ENCODE measurements around the gene PHETA1. TPM values are rescaled to one million over a fixed set of nuclear protein-coding genes. Genes with fewer than 3 reads are reported as not detected.

Gene PHETA1
- total RNA-seq, 1 experiment from 2014 or later = 12.4 TPM

GRCh38 chr12:111319600-111320257 lies 49.2 kb downstream of the PHETA1 start:
- no peak overlapping the region for H3K4me3 Mint-ChIP-seq
- H3K4me1 Mint-ChIP-seq = no peaks in the 10 kb centered on the region
- no peaks in the 10 kb centered on the region for H3K9me3 Mint-ChIP-seq
- ChIA-PET CTCF (no interaction called here), POLR2A (no interaction called here)
- no peaks in the 10 kb centered on the region; the same call in 1 of the 2 replicates for H3K36me3 Mint-ChIP-seq
- no peak overlapping the region for H3K27ac Mint-ChIP-seq
- no peak for DNase-seq (ENCODE audit: low spot score)
- H3K27me3 Mint-ChIP-seq (ENCODE audit: low read depth) = no peaks in the 10 kb centered on the region
- ATAC-seq = no peak
- TF ChIP-seq SP1 (CRISPR knock-in tag; conservative IDR thresholded peaks at IDR 0.05) (no peak), MXD4 (CRISPR knock-in tag; IDR thresholded peaks at IDR 0.05; ENCODE audit: borderline replicate concordance) (no peak), CREB1 (CRISPR knock-in tag; IDR thresholded peaks at IDR 0.05) (no peak), MLX (CRISPR knock-in tag; IDR thresholded peaks at IDR 0.05) (no peak)

DNA sequence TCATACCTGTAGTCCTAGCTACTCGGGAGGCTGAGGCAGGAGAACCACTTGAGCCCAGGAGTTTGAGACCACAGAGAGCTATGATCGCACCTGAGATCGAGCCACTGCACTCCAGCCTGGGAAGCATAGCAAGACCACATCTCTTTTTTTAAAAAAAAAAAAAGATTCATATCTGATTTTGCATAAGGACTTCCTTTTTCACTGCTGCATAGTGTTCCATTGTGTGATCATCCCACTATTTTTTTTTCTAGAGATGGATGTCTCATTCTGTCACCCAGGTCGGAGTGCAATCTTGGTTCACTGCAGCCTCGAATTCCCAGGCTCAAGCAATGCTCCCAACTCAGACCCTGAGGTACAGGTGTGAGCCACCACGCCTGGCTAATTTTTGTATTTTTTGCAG lies 50.4 kb downstream of the PHETA1 start:
- Mint-ChIP-seq H3K4me3 (no peak overlapping the region), H3K27ac (no peak overlapping the region), H3K36me3 (no peaks in the 10 kb centered on the region; the same call in 1 of the 2 replicates), H3K4me1 (no peaks in the 10 kb centered on the region), H3K27me3 (ENCODE audit: low read depth) (no peaks in the 10 kb centered on the region), H3K9me3 (no peaks in the 10 kb centered on the region)
- ChIA-PET CTCF (interaction anchor here (0.8 to 1.6 kb wide), 2 partner anchors 9 to 20 kb away, joined by 3 to 16 read pairs; no protein-coding TSS in a partner anchor), POLR2A (no interaction called here)
- DNase-seq (ENCODE audit: low spot score) = no peak
- ATAC-seq = no peak
- TF ChIP-seq FOXP1 (CRISPR knock-in tag; IDR thresholded peaks at IDR 0.05; ENCODE audit: borderline replicate concordance) (no peak), SMAD4 (CRISPR knock-in tag; IDR thresholded peaks at IDR 0.05) (no peak)

- ATAC-seq (no peak), DNase-seq (ENCODE audit: low spot score) (no peak)
- no peaks in the 10 kb centered on the region for H3K27me3 Mint-ChIP-seq (ENCODE audit: low read depth)
- TF ChIP-seq IRF2 (CRISPR knock-in tag; IDR thresholded peaks at IDR 0.05; ENCODE audit: borderline replicate concordance, low read depth) (no peak), HMGA2 (CRISPR knock-in tag; IDR thresholded peaks at IDR 0.05) (no peak), ZNF671 (CRISPR knock-in tag; IDR thresholded peaks at IDR 0.05) (no peak), ZNF232 (CRISPR knock-in tag; IDR thresholded peaks at IDR 0.05) (no peak), USF2 (CRISPR knock-in tag; IDR thresholded peaks at IDR 0.05) (no peak), E2F5 (CRISPR knock-in tag; IDR thresholded peaks at IDR 0.05) (no peak), AR (CRISPR knock-in tag; IDR thresholded peaks at IDR 0.05) (no peak), SOX15 (CRISPR knock-in tag; IDR thresholded peaks at IDR 0.05) (no peak), NR2C2 (CRISPR knock-in tag; IDR thresholded peaks at IDR 0.05) (no peak), TEAD4 (CRISPR knock-in tag; IDR thresholded peaks at IDR 0.05) (no peak)
- TF ChIP-seq, protein P1, sequence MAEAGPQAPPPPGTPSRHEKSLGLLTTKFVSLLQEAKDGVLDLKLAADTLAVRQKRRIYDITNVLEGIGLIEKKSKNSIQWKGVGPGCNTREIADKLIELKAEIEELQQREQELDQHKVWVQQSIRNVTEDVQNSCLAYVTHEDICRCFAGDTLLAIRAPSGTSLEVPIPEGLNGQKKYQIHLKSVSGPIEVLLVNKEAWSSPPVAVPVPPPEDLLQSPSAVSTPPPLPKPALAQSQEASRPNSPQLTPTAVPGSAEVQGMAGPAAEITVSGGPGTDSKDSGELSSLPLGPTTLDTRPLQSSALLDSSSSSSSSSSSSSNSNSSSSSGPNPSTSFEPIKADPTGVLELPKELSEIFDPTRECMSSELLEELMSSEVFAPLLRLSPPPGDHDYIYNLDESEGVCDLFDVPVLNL (CRISPR knock-in tag; IDR thresholded peaks at IDR 0.05; ENCODE audit: borderline replicate concordance, low read depth) = no peak
- TF ChIP-seq, protein P2, sequence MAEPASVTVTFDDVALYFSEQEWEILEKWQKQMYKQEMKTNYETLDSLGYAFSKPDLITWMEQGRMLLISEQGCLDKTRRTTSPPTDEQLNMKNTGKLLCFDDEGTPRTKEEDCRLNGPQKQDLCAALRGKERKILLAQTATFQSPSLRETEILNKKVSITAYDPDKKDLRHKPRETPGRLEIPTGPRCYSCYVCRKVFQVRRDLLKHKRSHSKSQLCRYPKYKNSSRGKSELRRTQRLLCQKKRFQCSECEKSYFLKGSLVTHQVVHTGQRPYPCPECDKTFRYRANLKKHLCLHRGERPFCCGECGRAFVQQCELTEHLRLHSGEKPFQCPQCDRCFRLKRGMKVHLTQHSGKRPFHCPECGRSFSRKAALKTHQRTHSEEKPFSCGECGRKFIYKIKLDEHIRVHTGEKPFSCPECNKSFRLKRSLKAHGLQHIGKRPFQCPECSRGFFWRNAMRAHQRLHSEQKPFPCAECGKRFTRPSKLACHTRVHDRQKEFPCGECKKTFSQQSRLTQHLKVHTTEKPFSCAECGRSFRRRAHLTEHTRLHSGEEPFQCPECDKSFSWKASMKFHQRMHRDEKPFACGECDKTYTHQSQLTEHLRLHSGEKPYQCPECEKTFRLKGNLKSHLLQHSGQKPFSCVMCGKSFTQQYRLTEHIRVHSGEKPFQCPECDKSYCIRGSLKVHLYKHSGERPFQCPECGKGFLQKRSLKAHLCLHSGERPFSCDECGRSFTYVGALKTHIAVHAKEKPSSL (CRISPR knock-in tag; conservative IDR thresholded peaks at IDR 0.05) = no peak
- POLR2A ChIA-PET = no interaction called here
- H3K36me3 Mint-ChIP-seq = no peaks in the 10 kb centered on the region; the same call in 1 of the 2 replicates
- H3K27ac Mint-ChIP-seq = no peak overlapping the region
- H3K4me3 Mint-ChIP-seq = no peak overlapping the region
- CTCF ChIA-PET = interaction anchor here (0.6 to 0.7 kb wide), 2 partner anchors 32 to 158 kb away, joined by 3 read pairs; no protein-coding TSS in a partner anchor
- H3K9me3 Mint-ChIP-seq = no peaks in the 10 kb centered on the region
- H3K4me1 Mint-ChIP-seq = no peaks in the 10 kb centered on the region
Observed at GRCh38 chr12:111316671-111317070, 52.2 kb downstream of the PHETA1 start.

Measured in WTC11 (cell line).